Epithelial cell of esophagus (primary cell): ENCODE measurements around the gene ALOX5AP.

Source experiments
- DNase-seq: peaks from one replicate; pipeline ENCODE4 v3.0.0; 2010; ENCODE audit warnings: low read depth
- H3K4me3 ChIP-seq: 2 replicates; pipeline ENCODE4 v1.5.1; 2011; ENCODE audit warnings: mild to moderate bottlenecking, low read length, control low read depth
- CTCF ChIP-seq: IDR thresholded peaks from 2 replicates; pipeline ENCODE4 v1.5.1; 2011; ENCODE audit warnings: low read depth, mild to moderate bottlenecking, low read length, control low read depth, inconsistent platforms; ENCODE audit not compliant: insufficient read depth; ENCODE audit errors: missing control alignments

ALOX5AP gene

GRCh38 chr13:30757026-30757742 is 21.8 kb downstream of the ALOX5AP start:
- no peak overlapping the region for H3K4me3 ChIP-seq
- no peak for DNase-seq
- TF ChIP-seq CTCF: no peak

- TF ChIP-seq CTCF: no peak
- no peak for DNase-seq
- no peak overlapping the region for H3K4me3 ChIP-seq
Measured at GRCh38 chr13:30759748-30760147, 24.4 kb downstream of the ALOX5AP start.

- peak; percentile 17 for DNase-seq
Measured at GRCh38 chr13:30762643-30763042, 27.3 kb downstream of the ALOX5AP start.

GRCh38 chr13:30763786-30764413 is 28.6 kb downstream of the ALOX5AP start:
- peak; percentile 18 for DNase-seq
- no peak for TF ChIP-seq CTCF
- H3K4me3 ChIP-seq: no peak overlapping the region

More at GRCh38 chr13:30762643-30763042, 27.3 kb downstream of the ALOX5AP start:
- no peak for TF ChIP-seq CTCF
- H3K4me3 ChIP-seq: no peak overlapping the region

GRCh38 chr13:30766231-30766630 is 30.9 kb downstream of the ALOX5AP start:
- H3K4me3 ChIP-seq: no peak overlapping the region
- no peak for TF ChIP-seq CTCF
- no peak for DNase-seq

GRCh38 chr13:30770929-30771328 is 35.6 kb downstream of the ALOX5AP start:
- no peak overlapping the region for H3K4me3 ChIP-seq
- TF ChIP-seq CTCF: no peak
- DNase-seq: no peak

GRCh38 chr13:30773561-30773960 is 38.2 kb downstream of the ALOX5AP start:
- DNase-seq: no peak
- no peak for TF ChIP-seq CTCF
- H3K4me3 ChIP-seq: no peak overlapping the region
